Muscle layer of colon (tissue), 2 donors: Measurements from ENCODE around the gene ZBTB40.

Source experiments
- H3K27ac ChIP-seq: one replicate; pipeline ENCODE4 v1.7.0; 2013; ENCODE audit warnings: low read depth, mild to moderate bottlenecking, low read length, moderate library complexity
- H3K27me3 ChIP-seq, 2 donors: one replicate each; pipeline ENCODE4 v1.7.0; 2013; ENCODE audit warnings: low read length in 2 of 2, mild to moderate bottlenecking in 2 of 2; ENCODE audit not compliant: insufficient read depth in 2 of 2, control insufficient read depth in 1 of 2
- H3K36me3 ChIP-seq: one replicate; pipeline ENCODE4 v1.7.0; 2013; ENCODE audit warnings: mild to moderate bottlenecking, low read length; ENCODE audit not compliant: insufficient read depth
- H3K4me1 ChIP-seq: one replicate; pipeline ENCODE4 v1.7.0; 2013; ENCODE audit warnings: mild to moderate bottlenecking, low read length; ENCODE audit not compliant: insufficient read depth
- H3K4me3 ChIP-seq, 2 donors: one replicate each; pipeline ENCODE4 v1.7.0; 2013; ENCODE audit warnings: low read length in 2 of 2, low read depth in 1 of 2, mild to moderate bottlenecking in 1 of 2, moderate library complexity in 1 of 2
- H3K9ac ChIP-seq: one replicate; pipeline ENCODE4 v1.7.0; 2013; ENCODE audit warnings: low read length
- H3K9me3 ChIP-seq: one replicate; pipeline ENCODE4 v1.7.0; 2013; ENCODE audit warnings: mild to moderate bottlenecking, low read length
- donor health status: abdominal sarcoma.
- donor health status: Adenocarcinoma of cecum.

The ZBTB40 gene

DNA sequence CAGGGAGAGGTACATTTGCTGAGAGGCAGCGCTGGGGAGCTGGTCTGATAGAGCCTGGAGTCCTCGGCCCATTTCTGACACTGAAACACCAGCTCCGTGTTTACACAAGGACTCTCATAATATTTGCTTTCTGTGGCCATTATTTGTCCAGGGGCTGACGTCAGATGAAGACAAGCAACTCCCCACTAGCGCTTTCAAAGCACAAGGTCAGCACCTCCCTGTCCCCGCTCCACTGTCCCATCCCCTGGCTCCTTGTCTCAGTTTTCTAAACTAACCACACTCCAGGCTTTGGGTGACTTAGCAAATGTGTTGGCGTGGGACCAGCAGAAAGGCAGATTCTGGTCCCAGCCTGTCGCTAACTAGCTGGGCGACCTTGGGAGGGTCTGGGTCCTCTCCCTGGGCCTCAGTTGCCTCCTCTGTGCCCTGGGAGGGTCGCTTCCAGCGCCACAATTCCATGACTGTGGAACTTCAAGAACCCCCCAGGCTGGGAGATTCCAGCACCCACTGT is 37.4 kb upstream of the ZBTB40 start:
- Histone ChIP-seq H3K27ac (no peak overlapping the region), H3K9me3 (no peaks in the 10 kb centered on the region), H3K9ac (no peak overlapping the region), H3K4me1 (no peaks in the 10 kb centered on the region), H3K36me3 (no peaks in the 10 kb centered on the region), H3K27me3 (no peaks in the 10 kb centered on the region), H3K4me3 (no peak overlapping the region)

DNA sequence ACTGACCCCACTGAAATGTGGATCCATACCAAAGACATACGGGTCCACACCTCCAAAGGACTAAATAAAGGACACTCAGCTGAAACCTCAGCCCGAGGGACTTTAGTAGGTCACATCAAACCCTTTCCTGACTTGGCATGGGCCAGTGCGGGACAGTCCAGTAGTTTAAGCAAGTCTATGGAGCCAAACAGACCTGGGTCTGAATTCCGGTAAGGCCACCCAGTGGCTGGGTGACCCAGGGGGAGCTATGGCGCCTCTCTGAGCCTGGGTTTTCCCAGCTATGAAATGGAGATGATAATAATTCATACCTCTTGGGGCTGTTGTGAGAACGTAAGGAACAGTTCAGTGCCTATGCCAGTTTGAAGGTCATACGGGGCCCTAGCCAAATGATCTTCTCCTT is 36.2 kb upstream of the ZBTB40 start:
- Histone ChIP-seq H3K9ac (no peak overlapping the region), H3K36me3 (no peaks in the 10 kb centered on the region)

DNA sequence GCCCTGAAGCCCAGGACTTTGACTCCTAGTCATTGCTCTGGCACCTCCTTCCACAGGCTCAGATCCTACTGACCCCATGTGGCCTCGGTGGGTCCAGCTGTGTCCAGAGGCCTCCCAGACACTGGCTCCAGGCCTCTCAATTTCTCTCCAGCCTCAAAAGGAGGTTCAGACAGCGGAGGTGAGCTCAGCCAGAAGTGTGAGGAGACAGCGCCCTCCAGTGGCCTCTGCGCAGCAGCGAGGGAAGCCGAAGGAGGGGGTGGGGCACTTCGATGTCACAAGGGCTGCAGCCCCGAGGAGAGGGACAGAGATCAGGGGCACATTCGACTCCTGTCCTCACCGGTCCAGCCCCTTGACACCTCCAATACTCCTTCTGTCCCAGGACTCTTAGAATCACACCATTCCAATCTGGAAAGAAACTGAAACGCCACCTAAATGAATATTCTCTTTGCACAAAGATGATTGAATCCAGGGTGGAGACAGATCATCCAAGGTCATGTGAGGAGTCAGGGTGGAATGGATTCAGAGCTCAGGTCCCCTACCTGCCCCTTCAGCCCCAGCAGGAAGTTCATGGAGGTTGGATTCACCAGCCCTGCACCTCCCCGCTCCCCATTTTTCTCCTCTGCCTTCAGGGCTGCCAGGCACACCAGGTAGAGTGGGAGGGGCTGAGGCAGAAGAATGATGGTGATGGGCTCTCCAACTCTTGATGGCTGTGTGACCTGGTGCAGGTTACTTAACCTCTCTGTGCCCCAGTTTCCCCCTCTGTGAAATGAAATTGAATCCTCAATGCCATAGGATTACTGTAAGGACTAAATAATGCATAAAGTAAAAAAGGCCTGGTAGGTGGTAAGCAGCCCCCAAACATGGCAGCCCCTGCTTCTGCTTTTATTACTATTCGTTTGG is 34.8 kb upstream of the ZBTB40 start:
- Histone ChIP-seq H3K9me3 (no peaks in the 10 kb centered on the region), H3K27ac (no peak overlapping the region), H3K9ac (no peak overlapping the region), H3K4me1 (no peaks in the 10 kb centered on the region), H3K36me3 (no peaks in the 10 kb centered on the region), H3K27me3 (peaks cover 0 to 5% of the 10 kb centered on the region in 2 donors), H3K4me3 (no peak overlapping the region)

More for the DNA sequence above, 36.2 kb upstream of the ZBTB40 start:
- H3K9me3 ChIP-seq = no peaks in the 10 kb centered on the region
- no peaks in the 10 kb centered on the region for H3K27me3 ChIP-seq
- H3K4me3 ChIP-seq = no peak overlapping the region
- H3K27ac ChIP-seq = no peak overlapping the region
- no peaks in the 10 kb centered on the region for H3K4me1 ChIP-seq

GRCh38 chr1:22417466-22417865 is 34.2 kb upstream of the ZBTB40 start:
- Histone ChIP-seq H3K4me1 (no peaks in the 10 kb centered on the region), H3K9ac (no peak overlapping the region), H3K36me3 (no peaks in the 10 kb centered on the region), H3K27me3 (peaks cover 0 to 5% of the 10 kb centered on the region in 2 donors), H3K9me3 (no peaks in the 10 kb centered on the region), H3K27ac (no peak overlapping the region), H3K4me3 (no peak overlapping the region)

- no peak overlapping the region for H3K9ac ChIP-seq
- H3K36me3 ChIP-seq = no peaks in the 10 kb centered on the region
- peaks cover 0 to 5% of the 10 kb centered on the region in 2 donors for H3K27me3 ChIP-seq
- no peaks in the 10 kb centered on the region for H3K9me3 ChIP-seq
- H3K27ac ChIP-seq = no peak overlapping the region
- no peaks in the 10 kb centered on the region for H3K4me1 ChIP-seq
- H3K4me3 ChIP-seq = no peak overlapping the region
Observed at GRCh38 chr1:22418312-22418711, 33.3 kb upstream of the ZBTB40 start.

DNA sequence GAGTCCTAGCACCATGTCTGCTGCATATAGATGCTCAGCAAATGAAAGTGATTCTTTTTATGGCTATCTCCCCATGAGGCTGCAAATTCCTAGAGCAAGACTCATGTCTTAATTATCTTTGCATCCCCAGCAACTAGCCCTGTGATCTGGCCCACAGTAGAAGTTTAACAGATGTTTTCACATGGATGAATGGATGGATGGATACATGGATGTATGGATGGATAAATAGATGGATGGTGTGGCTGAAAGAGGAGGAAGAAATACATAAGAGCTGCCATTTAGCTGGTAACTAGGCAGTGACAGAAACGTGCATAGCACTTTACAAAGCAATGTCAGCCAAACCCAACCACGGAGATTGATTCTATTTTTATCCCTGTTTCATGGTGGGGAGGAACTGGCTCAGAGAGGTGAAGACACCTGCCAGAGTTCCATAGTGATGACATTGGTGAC is 32.7 kb upstream of the ZBTB40 start:
- Histone ChIP-seq H3K4me3 (no peak overlapping the region), H3K36me3 (no peaks in the 10 kb centered on the region), H3K9ac (no peak overlapping the region), H3K9me3 (no peaks in the 10 kb centered on the region), H3K4me1 (no peaks in the 10 kb centered on the region), H3K27ac (no peak overlapping the region), H3K27me3 (peaks cover 0 to 5% of the 10 kb centered on the region in 2 donors)

DNA sequence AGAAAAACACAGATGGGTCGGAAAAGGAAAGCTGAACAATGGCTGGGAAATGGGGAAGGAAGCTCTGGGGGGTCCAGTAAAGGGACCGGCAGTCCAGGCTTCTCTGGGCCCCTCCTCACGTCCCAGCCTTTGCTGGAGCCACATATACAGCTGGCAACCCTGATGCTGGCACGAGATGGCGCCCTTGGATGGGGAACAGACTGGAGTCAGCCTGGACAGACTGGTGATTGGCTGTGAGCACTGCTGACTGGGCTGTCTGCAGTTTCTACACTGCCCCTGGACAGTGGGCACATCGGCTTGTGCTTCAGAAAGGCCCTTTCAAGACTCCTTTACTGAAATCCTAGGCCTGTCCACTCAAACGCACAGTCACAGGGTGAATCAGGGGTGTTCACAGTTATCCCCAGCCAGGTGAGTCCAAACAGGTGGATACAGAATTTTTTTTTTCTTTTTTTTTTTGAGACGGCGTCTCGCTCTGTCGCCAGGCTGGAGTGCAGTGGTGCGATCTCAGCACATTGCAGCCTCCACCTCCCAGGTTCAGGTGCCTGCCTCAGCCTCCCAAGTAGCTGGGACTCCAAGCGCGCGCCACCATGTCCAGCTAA is 31.1 kb upstream of the ZBTB40 start:
- Histone ChIP-seq H3K27me3 (peaks cover 0 to 5% of the 10 kb centered on the region in 2 donors), H3K36me3 (no peaks in the 10 kb centered on the region), H3K9me3 (no peaks in the 10 kb centered on the region), H3K27ac (no peak overlapping the region), H3K9ac (no peak overlapping the region), H3K4me3 (no peak overlapping the region), H3K4me1 (no peaks in the 10 kb centered on the region)

DNA sequence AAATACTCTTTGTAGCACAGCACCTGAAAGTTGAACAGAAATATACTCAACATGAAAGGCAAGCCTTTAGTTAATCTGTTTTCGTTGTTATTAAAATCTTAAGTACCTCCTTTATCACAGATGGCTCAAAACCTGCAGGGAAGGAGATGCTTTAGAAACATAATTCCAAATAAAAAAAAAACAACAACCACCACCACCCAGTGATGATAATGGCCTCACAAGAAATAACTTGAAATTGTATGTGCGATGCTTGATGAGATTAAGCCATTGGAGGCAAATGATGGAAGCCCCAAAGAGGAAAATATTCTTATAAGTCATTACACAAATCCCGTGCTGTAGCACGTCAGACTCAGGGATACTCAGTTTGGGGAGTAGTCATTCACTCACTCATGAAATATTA is 24.9 kb upstream of the ZBTB40 start:
- no peaks in the 10 kb centered on the region for H3K27me3 ChIP-seq
- no peaks in the 10 kb centered on the region for H3K9me3 ChIP-seq
- no peaks in the 10 kb centered on the region for H3K4me1 ChIP-seq
- H3K27ac ChIP-seq = no peak overlapping the region
- no peaks in the 10 kb centered on the region for H3K36me3 ChIP-seq
- H3K4me3 ChIP-seq = no peak overlapping the region
- no peak overlapping the region for H3K9ac ChIP-seq

- Histone ChIP-seq H3K4me3 (no peak overlapping the region), H3K4me1 (no peaks in the 10 kb centered on the region), H3K27me3 (no peaks in the 10 kb centered on the region), H3K9ac (no peak overlapping the region), H3K27ac (no peak overlapping the region), H3K9me3 (no peaks in the 10 kb centered on the region), H3K36me3 (no peaks in the 10 kb centered on the region)
Observed at GRCh38 chr1:22428672-22429071, 23.0 kb upstream of the ZBTB40 start.

DNA sequence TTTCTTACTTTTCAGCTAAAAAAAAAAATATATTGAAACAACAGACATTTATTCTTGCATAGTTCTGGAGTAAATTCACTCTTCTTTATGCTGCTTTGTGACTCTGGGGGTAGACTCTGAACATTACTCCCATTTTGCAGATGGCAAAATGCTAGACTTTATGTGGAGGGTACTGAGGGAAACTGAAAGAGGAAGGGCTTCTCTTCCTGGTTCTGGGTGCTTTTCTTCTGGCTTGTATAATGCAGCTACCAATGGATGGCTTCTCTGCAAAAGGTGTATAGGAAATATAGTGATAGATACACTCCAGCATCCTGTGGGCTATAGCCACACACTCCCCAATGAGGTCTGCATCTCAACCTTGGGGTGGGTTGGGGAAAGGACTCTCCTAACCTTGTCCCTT is 19.7 kb upstream of the ZBTB40 start:
- Histone ChIP-seq H3K27ac (no peak overlapping the region), H3K4me1 (no peaks in the 10 kb centered on the region), H3K4me3 (no peak overlapping the region), H3K9ac (no peak overlapping the region), H3K36me3 (no peaks in the 10 kb centered on the region), H3K27me3 (no peaks in the 10 kb centered on the region), H3K9me3 (no peaks in the 10 kb centered on the region)

- no peaks in the 10 kb centered on the region for H3K27me3 ChIP-seq
- H3K4me1 ChIP-seq = no peaks in the 10 kb centered on the region
- no peak overlapping the region for H3K4me3 ChIP-seq
- H3K9me3 ChIP-seq = no peaks in the 10 kb centered on the region
- H3K36me3 ChIP-seq = no peaks in the 10 kb centered on the region
- H3K27ac ChIP-seq = no peak overlapping the region
- H3K9ac ChIP-seq = no peak overlapping the region
Observed at GRCh38 chr1:22434717-22435116, 16.9 kb upstream of the ZBTB40 start.
